Measurements from ENCODE around the gene GASK1A. TPM values are rescaled to one million over a fixed set of nuclear protein-coding genes. Genes with fewer than 3 reads are reported as not detected.

The GASK1A gene
- polyA plus RNA-seq, 2 of the 4 experiments (the other 2 are of a cell fraction): not detected

- ChIA-PET POLR2A (no interaction called here), CTCF (no interaction called here)
- H3K4me2 ChIP-seq: no peak overlapping the region
- WGBS (ENCODE audit: missing lambda C conversion rate): 48% methylated on average over 6 of the region's 7 CpGs
- no peaks in the 10 kb centered on the region for H3K9me3 ChIP-seq
- no peaks in the 10 kb centered on the region for H3K4me1 ChIP-seq
- FAIRE-seq (no peak), DNase-seq (ENCODE audit: low read depth in 1 of 2, low spot score in 1 of 2) (no peak), ATAC-seq (no peak)
- no peak overlapping the region for H3K27ac ChIP-seq
- H3K4me3 ChIP-seq: no peak overlapping the region
- TF ChIP-seq E2F6 (IDR thresholded peaks at IDR 0.05; ENCODE audit: borderline replicate concordance, low read depth): no peak
- no peak for TF ChIP-seq JUNB (IDR thresholded peaks at IDR 0.05)
- no peak for TF ChIP-seq RFX5 (IDR thresholded peaks at IDR 0.05)
- no peak for TF ChIP-seq CBX2 (IDR thresholded peaks at IDR 0.05; ENCODE audit: borderline replicate concordance, low read depth)
- TF ChIP-seq TP53 (CRISPR knock-in tag; IDR thresholded peaks at IDR 0.05): no peak
- no peak for TF ChIP-seq FOXS1 (CRISPR knock-in tag; IDR thresholded peaks at IDR 0.05)
These were observed 76.3 kb downstream of the GASK1A start for GRCh38 chr3:43055393-43055792.

- DNase-seq (ENCODE audit: low read depth in 1 of 2, low spot score in 1 of 2) (no peak), FAIRE-seq (no peak), ATAC-seq (no peak)
- POLR2A ChIA-PET: no interaction called here
- CTCF ChIA-PET: no interaction called here
- no peaks in the 10 kb centered on the region for H3K9me3 ChIP-seq
- H3K4me2 ChIP-seq: no peak overlapping the region
- 32% methylated on average over 11 of the region's 15 CpGs for WGBS (ENCODE audit: missing lambda C conversion rate)
- H3K27ac ChIP-seq: no peak overlapping the region
- H3K4me1 ChIP-seq: no peaks in the 10 kb centered on the region
- TF ChIP-seq USF2 (IDR thresholded peaks at IDR 0.05) (no peak), HOXB5 (CRISPR knock-in tag; IDR thresholded peaks at IDR 0.05) (no peak), NR3C1 (IDR thresholded peaks at IDR 0.05) (no peak), MAFK (IDR thresholded peaks at IDR 0.05; ENCODE audit: partially characterized antibody) (no peak), HDAC2 (IDR thresholded peaks at IDR 0.05) (no peak), PHF8 (IDR thresholded peaks at IDR 0.05; ENCODE audit: borderline replicate concordance, low read depth) (no peak), REST (IDR thresholded peaks at IDR 0.05) (no peak), KDM1A (IDR thresholded peaks at IDR 0.05; ENCODE audit: low read depth) (no peak), ELK1 (IDR thresholded peaks at IDR 0.05; ENCODE audit: low read depth, low read length) (no peak), BCL3 (IDR thresholded peaks at IDR 0.05) (no peak), CTCF (IDR thresholded peaks at IDR 0.05) (no peak), EP300 (IDR thresholded peaks at IDR 0.05) (no peak), SREBF2 (IDR thresholded peaks at IDR 0.05) (no peak)
- H3K4me3 ChIP-seq: no peak overlapping the region
These were observed 77.0 kb downstream of the GASK1A start for GRCh38 chr3:43055806-43056770.

Data from A549 (cell line).